GM19452 (cell line): ENCODE results near the gene RUBCN.
"Not testable (repeated sequence)": the region's sequence is repeated elsewhere in the genome, so short reads cannot be mapped to it uniquely, and the experiment has no call there.

Experiments used
- ATAC-seq: cut with Tn5 transposase; IDR thresholded peaks from one replicate; pipeline ENCODE4 v1.9.1; 2021; ENCODE audit not compliant: unreplicated experiment

The RUBCN gene

DNA sequence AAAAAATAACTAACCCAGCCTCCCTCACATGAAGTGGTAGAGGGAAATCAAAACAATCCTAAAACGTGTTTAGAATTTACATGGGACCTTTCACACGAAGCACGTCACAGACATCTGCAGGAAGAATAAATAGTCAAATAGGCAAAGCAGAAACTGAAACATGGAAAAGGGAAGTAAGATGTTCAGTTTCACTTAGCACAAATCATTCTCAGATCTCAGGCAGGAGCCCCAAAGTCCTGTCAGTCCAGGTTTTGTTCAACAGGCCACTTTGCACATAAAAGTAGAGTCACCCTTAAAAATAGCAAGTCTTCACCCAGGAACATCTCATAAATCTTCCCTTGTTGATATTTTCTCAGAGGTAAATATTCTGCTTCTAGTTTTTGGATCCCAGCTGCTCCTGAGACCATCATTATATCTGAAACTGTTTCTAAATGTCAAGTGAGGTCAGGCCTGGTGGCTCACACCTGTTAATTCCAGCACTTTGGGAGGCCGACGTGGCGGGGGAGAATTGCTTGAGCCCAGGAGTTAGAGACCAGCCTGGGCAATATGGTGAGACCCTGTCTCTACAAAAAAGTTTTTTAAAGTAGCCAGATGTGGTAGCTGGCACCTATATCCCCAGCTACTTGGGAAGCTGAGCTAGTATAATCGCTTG, 1.9 kb downstream of the RUBCN start:
- peak; percentile 50 for ATAC-seq

DNA sequence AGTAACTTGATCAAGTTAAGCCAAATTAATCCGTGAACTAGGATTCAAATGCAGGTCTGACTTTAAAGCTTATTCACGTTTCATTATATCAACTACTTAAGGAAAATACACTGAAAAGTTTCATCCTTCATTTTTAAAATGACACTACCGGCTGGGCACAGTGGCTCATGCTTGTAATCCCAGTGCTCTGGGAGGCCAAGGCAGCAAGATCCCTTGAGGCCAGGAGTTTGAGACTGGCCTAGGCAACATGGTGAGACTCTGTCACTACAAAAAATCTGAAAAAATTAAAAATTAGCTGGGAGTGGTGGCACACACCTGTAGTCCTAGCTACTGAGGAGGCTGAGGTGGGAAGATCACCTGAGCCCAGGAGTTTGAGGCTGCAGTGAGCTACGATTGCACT, 3.7 kb downstream of the RUBCN start:
- no peak for ATAC-seq

DNA sequence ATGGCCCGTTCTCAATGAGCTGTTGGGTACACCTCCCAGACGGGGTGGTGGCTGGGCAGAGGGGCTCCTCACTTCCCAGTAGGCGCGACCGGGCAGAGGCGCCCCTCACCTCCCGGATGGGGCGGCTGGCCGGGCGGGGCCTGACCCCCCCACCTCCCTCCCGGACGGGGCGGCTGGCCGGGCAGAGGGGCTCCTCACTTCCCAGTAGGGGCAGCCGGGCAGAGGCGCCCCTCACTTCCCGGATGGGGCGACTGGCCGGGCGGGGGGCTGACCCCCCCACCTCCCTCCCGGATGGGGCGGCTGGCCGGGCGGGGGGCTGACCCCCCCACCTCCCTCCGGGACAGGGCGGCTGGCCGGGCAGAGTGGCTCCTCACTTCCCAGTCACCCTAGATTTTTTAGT, 5.2 kb downstream of the RUBCN start:
- not testable (repeated sequence) for ATAC-seq

DNA sequence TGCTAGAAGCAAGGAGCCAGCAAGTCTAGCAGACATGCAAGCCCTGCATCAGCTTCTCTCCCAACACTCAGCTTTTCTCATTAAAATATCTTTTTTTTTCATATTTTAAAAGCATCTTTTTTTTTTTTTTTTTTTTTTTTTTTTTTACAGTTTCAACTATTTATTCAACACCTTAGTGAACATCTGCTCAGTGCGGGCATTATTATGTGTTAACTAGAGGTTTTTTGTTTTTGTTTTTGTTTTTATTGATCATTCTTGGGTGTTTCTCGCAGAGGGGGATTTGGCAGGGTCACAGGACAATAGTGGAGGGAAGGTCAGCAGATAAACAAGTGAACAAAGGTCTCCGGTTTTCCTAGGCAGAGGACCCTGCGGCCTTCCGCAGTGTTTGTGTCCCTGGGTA, 5.9 kb downstream of the RUBCN start:
- not testable (repeated sequence) for ATAC-seq

DNA sequence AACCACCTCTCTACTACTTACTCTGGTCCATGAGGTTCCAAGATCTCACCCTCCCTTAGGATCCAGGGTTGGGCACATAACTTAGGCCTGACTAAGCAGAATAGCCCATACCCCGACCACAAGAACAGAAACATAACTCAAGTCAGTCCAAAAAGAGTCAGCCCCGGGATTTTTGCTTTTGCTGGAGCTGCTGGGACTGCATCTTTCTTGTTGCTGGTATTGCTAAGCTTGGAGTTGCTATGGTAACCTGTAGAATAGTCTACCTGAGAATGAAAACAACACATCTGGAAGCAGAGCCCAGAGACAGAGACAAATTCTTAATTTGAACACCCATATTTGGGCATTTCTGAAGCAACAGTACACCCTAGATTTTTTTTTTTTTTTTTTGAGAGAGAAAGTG, 6.5 kb downstream of the RUBCN start:
- no peak for ATAC-seq

DNA sequence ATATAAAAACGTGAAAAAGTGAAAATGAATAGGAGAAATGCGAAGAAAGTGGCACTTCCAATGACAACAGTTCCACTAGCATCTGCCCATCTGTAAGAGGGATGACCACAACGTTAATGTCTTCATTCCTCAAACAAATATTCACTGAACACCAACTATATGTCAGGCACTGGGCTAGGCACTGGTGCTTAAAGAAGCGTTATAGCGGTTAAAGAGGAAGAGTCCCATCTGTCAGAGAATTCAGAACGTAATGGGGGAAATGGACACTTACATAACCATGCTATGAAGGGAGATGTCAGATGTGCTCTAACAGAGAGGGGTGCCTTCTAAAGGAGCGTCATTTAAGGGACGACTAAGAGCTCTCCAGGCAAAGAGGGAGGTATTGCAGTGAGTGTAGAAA, 8.2 kb downstream of the RUBCN start:
- no peak for ATAC-seq

DNA sequence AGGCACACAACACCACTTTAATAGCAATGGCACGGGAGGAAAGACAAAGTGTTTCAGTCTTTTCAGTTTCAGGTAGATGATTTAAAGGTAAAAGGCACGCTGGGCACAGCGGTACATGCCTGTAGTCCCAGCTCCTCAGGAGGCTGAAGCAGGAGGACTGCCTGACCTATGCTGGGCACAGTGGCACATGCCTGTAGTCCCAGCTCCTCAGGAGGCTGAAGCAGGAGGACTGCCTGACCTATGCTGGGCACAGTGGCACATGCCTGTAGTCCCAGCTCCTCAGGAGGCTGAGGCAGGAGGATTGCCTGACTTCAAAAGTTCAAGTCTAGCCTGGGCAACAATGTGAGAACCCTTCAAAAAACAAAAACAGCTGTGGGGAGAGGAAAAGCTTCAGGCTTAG, 8.8 kb downstream of the RUBCN start:
- ATAC-seq = not testable (repeated sequence)

DNA sequence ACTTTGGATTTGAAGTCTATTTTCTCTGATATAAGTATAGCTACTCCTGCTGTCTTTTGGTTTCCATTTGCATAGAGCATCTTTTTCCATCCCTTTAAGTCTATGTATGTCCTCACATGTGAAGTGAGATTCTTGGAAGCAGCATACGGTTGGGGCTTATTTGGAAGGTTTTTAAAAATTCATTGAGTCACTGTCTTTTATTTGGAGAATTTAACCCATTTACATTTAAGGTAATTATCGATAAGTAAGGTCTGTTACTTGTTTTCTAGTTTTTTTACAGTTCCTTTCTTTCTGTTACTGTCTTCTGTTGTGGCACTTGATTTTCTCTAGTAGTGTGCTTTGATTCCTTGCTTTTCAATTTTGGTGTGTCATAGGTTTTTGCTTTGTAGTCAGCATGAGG, 14.0 kb downstream of the RUBCN start:
- no peak for ATAC-seq

DNA sequence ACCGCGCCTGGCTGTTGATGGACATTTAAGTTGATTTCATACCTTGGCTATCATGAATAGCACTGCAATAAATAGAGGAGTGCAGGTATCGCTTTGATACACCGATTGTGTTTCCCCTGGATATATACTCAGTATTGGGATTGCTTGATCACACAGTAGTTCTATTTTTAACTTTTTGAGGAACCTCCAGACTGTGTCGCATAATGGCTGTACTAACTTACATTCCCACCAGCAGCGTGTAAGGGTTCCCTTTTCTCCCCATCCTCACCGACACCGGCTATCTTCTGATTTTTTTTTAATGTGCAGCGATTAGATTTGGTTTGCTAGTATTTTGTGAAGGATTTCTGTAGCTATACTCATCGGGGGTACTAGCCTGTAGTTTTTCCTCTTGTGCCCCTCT, 16.0 kb downstream of the RUBCN start:
- no peak for ATAC-seq

DNA sequence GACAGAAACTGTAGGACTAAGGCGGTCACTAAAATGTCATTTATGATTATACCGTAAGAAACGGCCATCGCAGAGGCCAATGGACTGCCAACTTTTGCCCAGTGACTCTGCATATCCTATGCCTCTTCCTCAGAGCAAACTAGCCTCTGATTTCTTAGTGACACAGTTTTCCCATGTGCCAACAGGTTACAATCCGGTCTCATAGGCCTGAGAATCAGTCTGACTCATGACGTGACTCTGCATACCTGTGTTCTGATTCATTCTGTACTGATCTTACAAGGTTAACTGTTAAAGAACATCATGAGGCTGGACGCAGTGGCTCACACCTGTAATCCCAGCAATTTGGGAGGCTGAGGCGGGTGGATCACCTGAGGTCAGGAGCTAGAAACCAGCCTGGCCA, 17.8 kb downstream of the RUBCN start:
- no peak for ATAC-seq

DNA sequence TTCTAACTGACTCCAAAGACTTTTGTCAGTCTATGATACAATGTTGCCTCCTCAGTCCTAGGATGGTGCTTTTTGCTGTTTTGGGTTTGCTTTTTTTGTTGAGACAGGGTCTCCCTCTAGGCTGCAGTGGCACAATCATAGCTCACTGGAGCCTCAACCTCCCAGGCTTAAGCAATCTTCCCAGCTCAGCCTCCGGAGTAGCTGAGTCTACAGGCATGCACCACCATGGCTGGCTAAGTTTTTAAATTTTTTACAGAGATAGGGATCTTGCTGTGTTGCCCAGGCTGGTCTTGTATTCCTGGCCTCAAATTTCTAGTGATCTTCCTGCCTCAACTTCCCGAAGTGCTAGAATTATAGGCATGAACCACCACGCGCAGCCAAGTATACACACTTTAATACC, 22.5 kb downstream of the RUBCN start:
- no peak for ATAC-seq

DNA sequence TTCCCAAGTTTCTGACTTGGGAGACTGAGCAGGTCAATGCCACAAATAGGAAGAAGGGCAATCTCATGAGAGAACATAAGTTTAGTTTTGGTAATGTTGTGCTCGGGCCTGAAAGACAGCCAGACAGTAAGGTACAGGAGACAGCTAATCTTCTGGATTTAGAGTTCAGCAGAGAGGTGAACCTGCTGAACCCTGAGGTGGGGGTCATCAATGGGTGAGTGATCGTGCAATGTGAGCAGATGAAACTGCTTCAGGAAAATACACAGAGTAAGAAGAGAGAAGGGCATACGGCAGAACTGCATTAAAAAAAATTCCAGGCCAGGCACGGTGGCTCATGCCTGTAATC, 23.3 kb downstream of the RUBCN start:
- peak; percentile 25 for ATAC-seq

DNA sequence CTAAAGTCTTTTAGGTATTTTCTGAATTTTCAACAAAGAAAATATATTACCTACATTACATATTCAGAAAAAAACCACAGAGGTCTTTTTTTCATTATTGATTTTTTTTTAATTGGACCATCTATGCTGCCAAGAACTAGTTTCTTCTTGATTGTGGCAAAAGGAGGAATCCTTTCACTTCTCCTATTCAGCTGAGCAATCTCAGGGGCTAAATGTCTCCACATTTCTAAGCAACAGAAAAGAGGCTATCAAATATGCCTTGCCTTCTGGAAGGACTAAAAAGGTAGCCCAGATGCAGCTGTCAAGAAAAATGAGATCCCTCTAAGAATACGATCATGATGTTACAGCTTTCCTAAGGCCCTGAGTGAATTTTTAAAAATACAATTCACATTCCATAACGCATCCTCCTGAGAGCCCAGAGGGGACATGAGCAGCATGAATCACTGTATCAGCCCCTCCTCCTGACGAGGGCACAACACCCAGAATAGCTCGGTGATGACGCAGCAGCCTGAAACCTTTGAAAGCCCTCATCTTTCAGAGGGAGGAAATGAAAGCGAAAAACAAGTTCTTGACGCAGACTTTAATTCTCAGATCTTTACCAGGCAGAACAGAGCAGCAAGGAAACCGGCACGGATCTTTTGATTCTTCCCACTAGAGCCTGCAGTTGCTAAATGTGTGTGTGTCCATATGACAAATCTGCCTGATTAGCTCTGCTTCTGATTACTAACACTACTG, 24.6 kb downstream of the RUBCN start:
- ATAC-seq = peak; percentile 88

DNA sequence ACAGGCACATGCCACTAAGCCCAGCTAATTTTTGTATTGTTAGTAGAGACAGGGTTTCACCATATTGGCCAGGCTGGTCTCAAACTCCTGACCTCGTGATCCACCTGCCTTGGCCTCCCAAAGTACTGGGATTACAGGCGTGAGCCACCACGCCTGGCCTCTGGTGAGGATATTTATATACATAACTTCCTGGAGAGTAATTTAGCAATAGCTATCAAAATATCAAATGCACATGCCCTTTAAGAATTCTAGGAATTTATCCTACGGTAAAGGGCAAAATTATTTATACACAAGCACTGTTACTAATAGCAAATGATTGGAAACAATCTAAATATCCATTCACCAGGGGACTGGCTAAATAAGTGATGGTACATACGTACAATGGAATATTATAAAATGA, 25.7 kb downstream of the RUBCN start:
- not testable (repeated sequence) for ATAC-seq

DNA sequence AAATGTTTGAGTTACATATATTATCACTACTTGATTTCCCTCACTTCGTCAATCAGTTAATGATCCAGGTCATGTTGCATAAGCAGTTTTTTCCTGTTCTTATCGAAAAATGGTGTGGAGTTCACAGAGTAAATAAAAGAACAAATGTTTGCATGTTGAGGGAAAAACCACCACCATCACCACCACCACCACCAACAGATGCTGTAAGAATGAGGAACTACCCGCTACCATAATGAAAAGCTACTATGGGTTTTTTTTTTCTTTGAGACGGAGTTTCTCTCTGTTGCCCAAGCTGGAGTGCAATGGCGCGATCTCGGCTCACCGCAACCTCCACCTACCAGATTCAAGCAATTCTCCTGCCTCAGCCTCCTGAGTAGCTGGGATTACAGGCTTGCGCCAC, 27.6 kb downstream of the RUBCN start:
- no peak for ATAC-seq

DNA sequence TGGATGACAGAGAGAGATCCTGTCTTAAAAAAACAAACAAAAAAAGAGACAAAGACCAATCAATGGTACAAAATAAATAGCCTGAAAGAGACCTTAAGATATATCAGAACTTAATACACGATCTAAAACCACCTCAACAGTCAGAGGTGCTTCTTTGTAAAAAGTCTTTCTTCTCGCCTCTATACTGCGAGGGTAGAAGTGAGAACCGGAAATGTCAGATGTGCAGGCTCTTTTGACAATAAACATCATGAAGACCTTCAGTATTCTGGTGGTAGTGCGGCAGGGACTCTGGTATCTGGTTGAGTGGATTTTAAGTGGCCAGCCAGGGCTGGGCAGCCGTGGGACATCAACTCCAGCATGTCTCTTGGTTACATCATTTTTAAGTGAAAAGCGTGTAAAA, 30.0 kb downstream of the RUBCN start:
- no peak for ATAC-seq

DNA sequence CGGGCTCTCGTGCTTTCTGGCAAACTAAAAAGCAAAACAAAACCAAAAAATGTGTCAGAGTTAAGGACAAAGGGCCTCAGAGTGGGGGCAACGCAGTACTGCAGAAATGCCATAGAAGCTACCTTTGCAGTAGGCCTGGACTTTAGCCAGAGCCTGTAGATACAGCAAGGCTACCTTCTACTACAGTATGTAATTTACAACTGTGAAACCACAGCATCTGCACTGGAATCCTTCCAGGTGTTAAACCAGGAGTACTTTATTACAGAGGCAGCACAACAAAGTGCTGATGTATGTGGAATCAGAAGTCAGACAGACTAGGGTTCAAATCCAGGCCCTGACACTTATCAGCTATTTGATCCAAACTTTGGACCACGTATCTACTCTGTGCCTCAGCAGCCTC, 34.9 kb downstream of the RUBCN start:
- no peak for ATAC-seq

DNA sequence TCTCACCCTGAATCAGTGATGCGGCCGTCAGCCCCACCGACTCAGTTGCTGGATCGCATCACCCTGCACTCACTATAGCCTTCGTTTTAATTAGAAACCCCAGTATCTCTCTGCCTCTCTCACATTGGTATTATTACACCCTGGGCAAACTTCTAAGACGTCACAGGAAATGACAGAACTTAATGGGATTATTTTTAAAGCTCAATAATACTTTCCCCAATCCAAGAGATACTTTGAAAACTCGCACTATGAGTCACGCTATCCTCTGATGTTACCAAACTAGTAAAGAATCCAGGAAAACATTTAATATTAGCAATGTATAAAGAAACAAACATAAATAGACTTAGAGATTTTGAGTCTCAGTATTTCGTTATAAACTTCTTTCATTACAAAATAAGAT, 36.6 kb downstream of the RUBCN start:
- ATAC-seq = no peak

DNA sequence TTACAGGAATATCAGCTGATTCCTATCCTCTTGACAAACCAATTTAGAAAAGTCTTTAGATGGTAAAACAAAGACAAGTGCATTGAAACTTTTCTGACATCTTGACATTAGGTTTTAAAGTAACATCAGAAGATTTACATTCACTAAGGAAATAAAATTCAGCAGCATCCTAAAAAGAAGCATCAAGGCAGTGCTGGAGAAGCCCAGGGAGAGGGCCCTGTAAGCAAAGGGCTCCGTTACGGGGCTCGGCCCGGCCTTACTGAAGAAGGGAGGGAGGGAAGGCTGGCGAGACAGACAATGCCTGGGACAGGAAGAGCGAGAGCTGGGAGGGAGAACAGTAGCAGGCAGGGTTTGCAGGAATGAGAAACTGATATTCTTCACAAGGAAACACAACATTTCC, 39.3 kb downstream of the RUBCN start:
- no peak for ATAC-seq

DNA sequence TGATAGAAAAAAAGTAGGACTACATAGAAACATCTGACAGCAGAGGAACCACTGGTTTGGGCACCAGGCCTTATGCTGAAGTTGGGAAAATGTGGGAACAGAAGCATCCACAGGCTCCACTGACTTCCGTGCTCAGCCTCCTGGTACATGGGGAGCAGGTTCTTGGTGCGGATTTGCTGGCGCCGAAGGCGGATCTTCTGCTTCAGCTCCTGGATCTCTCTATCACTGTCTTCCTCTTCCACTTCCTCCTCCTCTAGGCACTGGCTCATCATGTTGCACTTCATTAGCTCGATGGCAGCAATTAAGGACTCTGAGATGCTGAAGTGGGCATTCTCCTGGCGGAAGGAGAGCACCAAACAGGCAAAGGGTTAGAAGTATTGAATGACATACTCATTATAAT, 42.5 kb downstream of the RUBCN start:
- no peak for ATAC-seq

DNA sequence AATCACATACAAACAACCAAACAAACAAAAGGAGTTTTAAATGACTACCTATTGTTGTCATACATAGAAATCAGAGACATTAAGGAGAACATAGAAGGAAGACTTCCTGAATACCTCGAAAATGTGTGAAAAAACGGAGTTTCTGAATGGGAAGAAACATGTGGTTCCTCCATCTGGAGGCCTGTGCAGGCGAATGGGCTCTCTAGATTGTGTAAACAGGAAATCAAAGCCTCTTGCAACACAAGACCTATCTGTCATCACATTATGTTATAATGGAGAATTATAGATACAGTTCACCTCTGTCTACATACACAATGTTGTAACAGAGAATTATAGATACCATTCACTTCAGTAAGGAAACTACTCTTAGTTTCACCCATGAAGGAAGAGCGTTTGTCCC, 44.1 kb downstream of the RUBCN start:
- ATAC-seq = no peak

DNA sequence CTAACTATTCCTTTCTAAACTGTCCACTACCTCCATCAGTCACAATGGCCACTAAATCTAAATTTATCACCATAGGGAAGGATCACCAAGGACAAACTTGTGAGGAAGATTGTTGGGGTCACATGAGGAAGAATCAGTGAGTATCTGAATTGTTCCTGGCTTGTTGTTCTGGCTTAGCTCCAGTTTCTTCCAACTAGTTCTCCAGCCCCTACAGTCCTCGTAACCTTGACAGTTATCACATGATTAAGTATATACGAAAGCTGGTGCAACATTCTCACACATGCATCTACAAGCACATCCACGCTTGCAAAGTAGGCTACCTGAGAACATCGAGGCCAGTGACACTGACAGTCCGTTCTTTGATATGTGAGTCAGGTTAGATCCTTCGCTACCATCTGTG, 46.0 kb downstream of the RUBCN start:
- ATAC-seq = no peak

DNA sequence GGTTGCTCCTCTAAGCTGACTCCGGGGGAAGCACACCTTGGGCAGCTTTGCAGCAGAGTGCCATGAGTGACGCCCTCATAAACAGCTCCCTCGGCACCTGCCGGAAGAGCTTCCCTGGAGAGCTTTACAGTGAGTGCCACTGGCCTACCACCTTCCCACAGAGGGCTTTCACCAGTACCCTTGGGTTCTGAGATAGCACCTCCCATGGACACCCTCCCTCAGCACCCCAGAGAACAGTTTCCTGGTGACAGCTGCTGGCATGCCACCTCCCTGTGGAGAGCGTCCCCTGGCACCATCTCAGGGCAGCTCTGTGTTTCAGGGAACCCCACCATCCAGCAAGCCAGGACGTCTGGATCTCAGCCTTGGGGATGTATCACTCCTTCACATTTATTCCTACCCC, 49.1 kb downstream of the RUBCN start:
- ATAC-seq = no peak
